ENCODE results near the gene TPP1. TPM values are rescaled to one million over a fixed set of nuclear protein-coding genes. Genes with fewer than 3 reads are reported as not detected.

Gene TPP1
- total and polyA plus RNA-seq, 5 donors from 2014 or later: 100 to 165 (median 136) TPM

- peak overlapping the region; percentile 52 to 92 (median 68) for H3K27ac Mint-ChIP-seq
- peaks cover 15% of the 10 kb centered on the region for H3K36me3 Mint-ChIP-seq
Measured at GRCh38 chr11:6616596-6617250, 2.5 kb downstream of the TPP1 start.

GRCh38 chr11:6615882-6616585 lies 3.2 kb downstream of the TPP1 start:
- Mint-ChIP-seq H3K27me3 (no peaks in the 10 kb centered on the region), H3K36me3 (peaks cover 19% of the 10 kb centered on the region), H3K4me1 (peaks cover 0 to 26% (median 16%) of the 10 kb centered on the region in 4 donors), H3K27ac (peak overlapping the region; percentile 67 to 92 (median 86)), H3K4me3 (peak overlapping the region; percentile 52 to 87 (median 80)), H3K9me3 (no peaks in the 10 kb centered on the region)
- Histone ChIP-seq H3K4me1 (ENCODE audit: control insufficient read depth, insufficient read depth, low read length, poor library complexity, severe bottlenecking) (peaks cover 43% of the 10 kb centered on the region), H3K27ac (ENCODE audit: insufficient read depth, low read length, poor library complexity, severe bottlenecking) (no peak overlapping the region), H3K4me3 (ENCODE audit: low read depth, low read length) (no peak overlapping the region), H3K36me3 (ENCODE audit: control insufficient read depth, insufficient read depth, low read length) (peaks cover 17% of the 10 kb centered on the region), H3K9me3 (ENCODE audit: control insufficient read depth in 2 of 2, low read length in 2 of 2) (no peaks in the 10 kb centered on the region), H3K27me3 (ENCODE audit: control insufficient read depth, insufficient read depth, low read length) (no peaks in the 10 kb centered on the region)
- ATAC-seq (ENCODE audit: low read depth in 2 of 2): no peak
- no peak for DNase-seq

More at GRCh38 chr11:6616596-6617250, 2.5 kb downstream of the TPP1 start:
- peaks cover 0 to 20% (median 12%) of the 10 kb centered on the region in 4 donors for H3K4me1 Mint-ChIP-seq
- no peaks in the 10 kb centered on the region for H3K27me3 Mint-ChIP-seq
- H3K4me3 ChIP-seq (ENCODE audit: low read depth, low read length): peak overlapping the region; percentile 98
- H3K27me3 ChIP-seq (ENCODE audit: control insufficient read depth, insufficient read depth, low read length): no peaks in the 10 kb centered on the region
- H3K27ac ChIP-seq (ENCODE audit: insufficient read depth, low read length, poor library complexity, severe bottlenecking): peak overlapping the region; percentile 87
- peaks cover 38% of the 10 kb centered on the region for H3K4me1 ChIP-seq (ENCODE audit: control insufficient read depth, insufficient read depth, low read length, poor library complexity, severe bottlenecking)
- ATAC-seq (ENCODE audit: low read depth in 2 of 2) (no peak), DNase-seq (no peak)
- no peaks in the 10 kb centered on the region for H3K9me3 Mint-ChIP-seq
- H3K9me3 ChIP-seq (ENCODE audit: control insufficient read depth in 2 of 2, low read length in 2 of 2): no peaks in the 10 kb centered on the region
- H3K4me3 Mint-ChIP-seq: peak overlapping the region; percentile 11 to 80 (median 64)
- H3K36me3 ChIP-seq (ENCODE audit: control insufficient read depth, insufficient read depth, low read length): peaks cover 16% of the 10 kb centered on the region

DNA sequence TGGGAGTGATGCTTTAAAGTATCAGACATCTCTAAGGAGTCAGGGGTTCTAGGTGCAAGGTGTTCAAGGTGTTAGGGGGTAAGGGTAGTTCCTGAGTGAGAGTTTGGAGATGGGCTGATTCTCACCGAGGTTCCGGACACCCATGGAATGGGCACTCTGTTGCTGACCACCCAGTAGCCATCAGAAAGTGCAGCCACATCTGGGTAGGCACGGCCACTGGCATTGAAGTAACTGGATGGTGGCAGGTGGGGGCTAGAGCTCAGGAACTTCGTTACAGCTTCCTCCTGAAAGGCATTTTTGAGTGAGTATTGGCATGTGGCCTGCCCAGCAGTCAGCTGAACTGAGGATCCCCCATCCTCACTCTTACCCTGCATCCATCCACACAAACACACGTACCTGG lies 4.2 kb downstream of the TPP1 start:
- peak overlapping the region in 3 of 4 donors; percentile 33 to 87 (median 49) for H3K4me3 Mint-ChIP-seq
- ATAC-seq (ENCODE audit: low read depth in 2 of 2): no peak
- peaks cover 26% of the 10 kb centered on the region for H3K36me3 ChIP-seq (ENCODE audit: control insufficient read depth, insufficient read depth, low read length)

DNA sequence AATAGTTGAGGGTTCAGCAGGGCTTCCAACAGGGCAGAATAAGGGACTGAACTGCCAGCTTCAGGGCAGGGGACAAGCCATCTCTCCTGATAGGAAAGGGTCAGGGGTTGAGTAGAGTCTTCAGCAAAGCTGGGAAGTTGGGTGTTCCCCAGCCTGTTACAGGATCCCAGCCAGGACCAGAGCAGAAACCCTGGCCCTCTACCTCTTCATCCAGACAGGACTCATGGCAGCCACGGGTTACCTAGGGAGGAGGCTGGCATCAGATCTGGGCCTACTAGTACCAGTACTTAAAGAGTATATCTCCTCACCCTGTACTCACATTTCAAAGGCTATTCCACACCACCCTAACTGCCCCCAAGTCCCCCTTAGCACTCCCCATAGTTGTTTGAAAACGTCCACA lies 4.8 kb downstream of the TPP1 start:
- peaks cover 48% of the 10 kb centered on the region for H3K4me1 ChIP-seq (ENCODE audit: control insufficient read depth, insufficient read depth, low read length, poor library complexity, severe bottlenecking)
- Mint-ChIP-seq H3K9me3 (no peaks in the 10 kb centered on the region), H3K27me3 (no peaks in the 10 kb centered on the region), H3K36me3 (peaks cover 31% of the 10 kb centered on the region), H3K4me1 (peaks cover 0 to 42% (median 26%) of the 10 kb centered on the region in 4 donors), H3K4me3 (peak overlapping the region in 1 of 4 donors; percentile 33), H3K27ac (no peak overlapping the region)
- DNase-seq (no peak), ATAC-seq (ENCODE audit: low read depth in 2 of 2) (no peak)
- H3K9me3 ChIP-seq (ENCODE audit: control insufficient read depth in 2 of 2, low read length in 2 of 2): no peaks in the 10 kb centered on the region
- no peaks in the 10 kb centered on the region for H3K27me3 ChIP-seq (ENCODE audit: control insufficient read depth, insufficient read depth, low read length)
- H3K27ac ChIP-seq (ENCODE audit: insufficient read depth, low read length, poor library complexity, severe bottlenecking): no peak overlapping the region
- H3K36me3 ChIP-seq (ENCODE audit: control insufficient read depth, insufficient read depth, low read length): peaks cover 32% of the 10 kb centered on the region
- no peak overlapping the region for H3K4me3 ChIP-seq (ENCODE audit: low read depth, low read length)

More for the DNA sequence above, 4.2 kb downstream of the TPP1 start:
- H3K27me3 ChIP-seq (ENCODE audit: control insufficient read depth, insufficient read depth, low read length): no peaks in the 10 kb centered on the region
- no peak overlapping the region for H3K4me3 ChIP-seq (ENCODE audit: low read depth, low read length)
- H3K27ac ChIP-seq (ENCODE audit: insufficient read depth, low read length, poor library complexity, severe bottlenecking): no peak overlapping the region
- H3K36me3 Mint-ChIP-seq: peaks cover 25% of the 10 kb centered on the region
- no peaks in the 10 kb centered on the region for H3K9me3 Mint-ChIP-seq
- peak overlapping the region in 2 of 3 donors; percentile 86 to 96 for H3K27ac Mint-ChIP-seq
- DNase-seq: no peak
- H3K27me3 Mint-ChIP-seq: no peaks in the 10 kb centered on the region
- peaks cover 0 to 36% (median 24%) of the 10 kb centered on the region in 4 donors for H3K4me1 Mint-ChIP-seq
- H3K4me1 ChIP-seq (ENCODE audit: control insufficient read depth, insufficient read depth, low read length, poor library complexity, severe bottlenecking): peaks cover 52% of the 10 kb centered on the region
- H3K9me3 ChIP-seq (ENCODE audit: control insufficient read depth in 2 of 2, low read length in 2 of 2): no peaks in the 10 kb centered on the region

DNA sequence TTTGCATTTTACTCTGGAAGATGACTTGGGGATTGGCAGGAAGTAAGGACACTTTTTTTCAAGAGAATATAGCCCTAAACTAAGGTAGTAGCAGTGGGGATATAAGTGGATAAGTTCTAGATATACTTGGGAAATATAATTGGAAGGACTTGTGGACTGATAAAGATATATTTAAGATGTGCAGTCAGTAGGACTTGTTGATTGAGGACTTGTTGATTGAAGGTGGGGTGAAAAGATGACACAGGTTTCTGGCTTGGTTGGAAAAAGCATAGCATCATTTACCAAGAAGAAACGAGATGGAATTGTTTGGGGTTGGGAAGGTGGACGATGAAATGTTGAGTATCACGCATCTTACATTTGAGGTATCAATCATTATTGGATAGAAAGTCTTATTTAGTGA lies 5.7 kb downstream of the TPP1 start:
- Mint-ChIP-seq H3K27me3 (no peaks in the 10 kb centered on the region), H3K27ac (no peak overlapping the region), H3K4me1 (peaks cover 0 to 51% (median 28%) of the 10 kb centered on the region in 4 donors), H3K36me3 (peaks cover 33% of the 10 kb centered on the region), H3K4me3 (no peak overlapping the region), H3K9me3 (no peaks in the 10 kb centered on the region)
- no peak for DNase-seq
- H3K4me1 ChIP-seq (ENCODE audit: control insufficient read depth, insufficient read depth, low read length, poor library complexity, severe bottlenecking): peaks cover 47% of the 10 kb centered on the region
- H3K4me3 ChIP-seq (ENCODE audit: low read depth, low read length): no peak overlapping the region
- H3K27me3 ChIP-seq (ENCODE audit: control insufficient read depth, insufficient read depth, low read length): no peaks in the 10 kb centered on the region
- no peaks in the 10 kb centered on the region for H3K9me3 ChIP-seq (ENCODE audit: control insufficient read depth in 2 of 2, low read length in 2 of 2)
- no peak for ATAC-seq (ENCODE audit: low read depth in 2 of 2)
- H3K36me3 ChIP-seq (ENCODE audit: control insufficient read depth, insufficient read depth, low read length): peaks cover 42% of the 10 kb centered on the region
- H3K27ac ChIP-seq (ENCODE audit: insufficient read depth, low read length, poor library complexity, severe bottlenecking): peak overlapping the region; percentile 95

DNA sequence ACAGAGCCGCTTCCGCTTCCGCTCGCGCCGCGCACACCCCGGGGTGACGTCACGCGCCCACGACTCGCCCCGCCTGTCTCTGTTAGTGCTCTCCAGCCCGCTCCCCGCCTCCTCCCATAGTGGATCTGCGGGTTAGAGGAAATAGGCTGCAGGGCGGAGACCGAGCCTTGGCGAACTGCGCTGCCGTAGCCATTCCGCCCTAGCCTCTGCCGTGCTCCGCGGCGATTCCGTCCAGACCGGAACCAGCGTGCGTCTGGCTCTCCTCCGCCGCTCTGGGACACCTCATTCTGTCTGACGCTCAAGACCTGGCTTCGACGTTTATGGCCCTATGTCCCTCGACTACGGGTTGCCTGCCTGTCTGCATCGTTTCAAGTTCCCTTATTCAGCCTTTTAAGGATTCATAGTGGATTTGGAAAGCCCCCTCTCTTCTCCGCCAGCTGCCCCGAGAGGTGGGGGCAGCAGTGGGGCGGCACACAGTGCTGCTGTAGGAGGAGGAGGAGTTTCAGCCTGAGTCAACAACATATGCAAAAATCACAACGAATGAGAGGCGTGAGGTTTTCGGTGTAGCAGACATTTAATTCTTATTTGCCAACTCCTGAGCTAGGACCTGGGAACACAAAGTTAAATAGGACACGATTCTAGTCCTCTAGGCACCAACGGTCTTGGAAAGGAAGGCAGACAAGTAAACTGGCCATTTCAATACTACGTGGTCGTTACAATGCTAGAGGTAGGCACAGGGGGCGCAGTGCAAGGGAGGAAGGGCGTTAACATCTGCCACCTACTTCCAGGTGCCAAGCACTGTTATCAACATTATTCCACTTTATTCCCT lies 6.8 kb downstream of the TPP1 start, which contains the start of gene TAF10:
TSS of gene TAF10 (minus strand) at position 4 of the 829 bp plus-strand sequence. CDS start 27 bp downstream, outside the sequence.
- Mint-ChIP-seq H3K27me3 (no peaks in the 10 kb centered on the region), H3K27ac (peak within 1 kb of the TSS in 2 of 3 donors; percentile 98), H3K4me3 (peak within 1 kb of the TSS in 3 of 4 donors; percentile 92 to 95 (median 94)), H3K9me3 (no peaks in the 10 kb centered on the region), H3K4me1 (peaks cover 0 to 52% (median 36%) of the 10 kb centered on the region in 4 donors), H3K36me3 (peaks cover 36% of the 10 kb centered on the region)
- no peaks in the 10 kb centered on the region for H3K27me3 ChIP-seq (ENCODE audit: control insufficient read depth, insufficient read depth, low read length)
- H3K4me1 ChIP-seq (ENCODE audit: control insufficient read depth, insufficient read depth, low read length, poor library complexity, severe bottlenecking): peaks cover 45% of the 10 kb centered on the region
- H3K27ac ChIP-seq (ENCODE audit: insufficient read depth, low read length, poor library complexity, severe bottlenecking): peak within 1 kb of the TSS; percentile 95
- DNase-seq: peak; percentile 94 to 98 (median 95)
- no peaks in the 10 kb centered on the region for H3K9me3 ChIP-seq (ENCODE audit: control insufficient read depth in 2 of 2, low read length in 2 of 2)
- ATAC-seq (ENCODE audit: low read depth in 2 of 2): peak; percentile 89 to 90
- H3K4me3 ChIP-seq (ENCODE audit: low read depth, low read length): peak within 1 kb of the TSS; percentile 96
- peaks cover 52% of the 10 kb centered on the region for H3K36me3 ChIP-seq (ENCODE audit: control insufficient read depth, insufficient read depth, low read length)

DNA sequence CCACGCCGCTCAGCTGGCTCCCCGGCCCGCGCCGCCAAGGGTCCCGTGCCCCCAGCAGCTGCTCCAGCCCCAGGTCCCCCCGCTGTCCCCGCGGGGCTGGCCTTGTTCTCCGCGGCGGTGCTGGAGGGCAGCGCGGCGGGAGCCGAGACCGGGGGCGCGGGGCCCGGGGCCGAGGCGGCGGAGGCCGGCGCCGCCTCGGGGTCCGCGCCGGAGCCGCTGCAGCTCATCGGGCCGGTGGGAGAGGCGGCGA lies 7.3 kb downstream of the TPP1 start:
- Histone ChIP-seq H3K27me3 (ENCODE audit: control insufficient read depth, insufficient read depth, low read length) (no peaks in the 10 kb centered on the region), H3K36me3 (ENCODE audit: control insufficient read depth, insufficient read depth, low read length) (peaks cover 50% of the 10 kb centered on the region), H3K9me3 (ENCODE audit: control insufficient read depth in 2 of 2, low read length in 2 of 2) (no peaks in the 10 kb centered on the region), H3K27ac (ENCODE audit: insufficient read depth, low read length, poor library complexity, severe bottlenecking) (peak overlapping the region; percentile 95), H3K4me1 (ENCODE audit: control insufficient read depth, insufficient read depth, low read length, poor library complexity, severe bottlenecking) (peaks cover 45% of the 10 kb centered on the region), H3K4me3 (ENCODE audit: low read depth, low read length) (no peak overlapping the region)
- ATAC-seq (ENCODE audit: low read depth in 2 of 2) (peak; percentile 1 to 9), DNase-seq (no peak)
- H3K4me1 Mint-ChIP-seq: peaks cover 0 to 51% (median 38%) of the 10 kb centered on the region in 4 donors
- H3K36me3 Mint-ChIP-seq: peaks cover 36% of the 10 kb centered on the region
- H3K9me3 Mint-ChIP-seq: no peaks in the 10 kb centered on the region
- H3K4me3 Mint-ChIP-seq: peak overlapping the region in 3 of 4 donors; percentile 92 to 95 (median 94)
- H3K27ac Mint-ChIP-seq: peak overlapping the region in 2 of 3 donors; percentile 98
- no peaks in the 10 kb centered on the region for H3K27me3 Mint-ChIP-seq
